ENCODE data around the gene IFNGR2.
"Not testable (repeated sequence)": the region's sequence is repeated elsewhere in the genome, so short reads cannot be mapped to it uniquely, and the experiment has no call there.

Gene IFNGR2

DNA sequence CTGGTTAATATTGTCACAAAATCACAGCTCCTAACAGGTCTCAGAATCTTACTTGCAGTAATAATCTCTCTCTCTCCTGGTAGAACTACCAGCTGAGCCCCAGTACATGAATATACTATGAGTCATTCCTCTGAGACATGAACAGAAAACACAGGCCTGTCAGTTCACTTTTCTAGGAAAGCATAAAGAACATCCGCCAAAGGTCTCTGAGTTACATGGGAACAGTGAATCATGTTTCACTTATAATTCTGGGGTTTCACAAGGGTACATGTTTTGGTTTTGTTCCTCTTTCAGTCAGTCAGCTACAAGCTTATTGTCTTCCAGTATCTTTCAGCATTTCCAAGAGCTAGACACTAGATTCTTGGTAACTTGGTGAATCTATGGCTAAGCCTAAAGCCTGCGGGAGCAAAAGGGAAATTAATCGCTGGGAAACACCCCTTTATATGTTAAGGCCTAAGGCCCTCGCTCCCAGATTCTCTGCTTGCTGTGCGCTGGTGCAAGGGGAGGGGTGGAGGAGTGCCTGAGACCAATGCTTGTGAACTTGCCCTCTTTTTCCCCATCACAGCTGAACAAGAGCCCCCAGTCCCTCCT is 31.7 kb downstream of the IFNGR2 start:
- peak in 1 of 4 experiments; percentile 8 for DNase-seq (ENCODE audit: low read depth in 4 of 4, low spot score in 1 of 4)

DNA sequence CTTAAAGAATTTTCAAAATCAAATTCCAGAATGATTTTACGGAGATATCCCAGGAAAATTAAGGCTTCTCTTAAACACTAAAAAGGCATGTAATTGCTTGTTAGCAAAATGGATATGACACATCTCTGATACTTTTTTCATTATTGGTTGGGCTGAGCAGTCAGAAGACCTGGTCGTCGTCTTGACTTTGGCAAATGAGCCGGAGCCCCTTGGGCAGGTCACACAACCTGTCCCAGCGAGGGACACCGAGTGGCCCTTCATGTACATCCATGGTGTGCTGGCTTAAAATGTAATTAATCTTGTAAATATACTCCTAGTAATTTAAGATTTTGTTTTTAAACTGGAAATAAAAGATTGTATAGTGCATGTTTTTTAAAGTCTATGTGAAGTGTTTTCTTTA is 33.9 kb downstream of the IFNGR2 start:
- DNase-seq (ENCODE audit: low read depth in 4 of 4, low spot score in 1 of 4) = no peak

GRCh38 chr21:33441489-33442477 is 38.6 kb downstream of the IFNGR2 start:
- DNase-seq (ENCODE audit: low read depth in 4 of 4, low spot score in 1 of 4) = no peak

DNA sequence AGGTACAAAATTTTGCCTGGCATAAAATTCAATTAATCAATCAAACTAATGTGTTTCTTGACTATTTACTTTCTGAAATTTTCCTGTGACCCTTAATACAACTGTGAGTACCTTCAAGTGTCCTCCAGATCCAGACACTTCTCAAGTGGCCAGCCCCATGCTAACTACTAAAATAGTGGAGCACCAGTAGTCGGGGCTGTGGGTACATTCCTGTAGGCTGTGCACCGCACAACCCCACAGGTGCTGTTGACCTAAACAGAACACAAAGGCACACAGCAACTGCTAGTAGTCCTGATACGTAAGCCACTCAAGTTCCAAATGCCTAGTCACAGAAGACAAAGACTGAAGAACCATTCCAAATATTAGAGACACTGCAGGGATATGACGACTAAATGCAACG is 40.0 kb downstream of the IFNGR2 start:
- no peak for DNase-seq (ENCODE audit: low read depth in 4 of 4, low spot score in 1 of 4)

DNA sequence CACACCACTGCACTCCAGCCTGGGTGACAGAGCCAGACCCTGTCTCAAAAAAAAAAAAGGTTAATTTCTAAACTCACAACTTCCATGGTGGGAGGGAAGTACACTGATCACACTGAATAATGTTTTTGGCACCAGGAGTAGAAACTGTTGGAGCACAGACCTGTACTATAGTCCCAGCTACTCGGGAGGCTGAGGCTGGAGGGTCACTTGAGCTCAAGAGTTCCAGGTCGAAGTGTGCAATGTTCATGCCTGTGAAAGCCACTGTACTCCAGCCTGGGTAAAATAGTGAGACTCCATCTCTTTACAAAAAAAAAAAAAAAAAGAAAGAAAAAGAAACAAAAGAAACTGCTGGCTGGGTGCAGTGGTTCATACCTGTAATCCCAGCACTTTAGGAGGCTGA is 41.3 kb downstream of the IFNGR2 start:
- DNase-seq (ENCODE audit: low read depth in 4 of 4, low spot score in 1 of 4) = no peak

DNA sequence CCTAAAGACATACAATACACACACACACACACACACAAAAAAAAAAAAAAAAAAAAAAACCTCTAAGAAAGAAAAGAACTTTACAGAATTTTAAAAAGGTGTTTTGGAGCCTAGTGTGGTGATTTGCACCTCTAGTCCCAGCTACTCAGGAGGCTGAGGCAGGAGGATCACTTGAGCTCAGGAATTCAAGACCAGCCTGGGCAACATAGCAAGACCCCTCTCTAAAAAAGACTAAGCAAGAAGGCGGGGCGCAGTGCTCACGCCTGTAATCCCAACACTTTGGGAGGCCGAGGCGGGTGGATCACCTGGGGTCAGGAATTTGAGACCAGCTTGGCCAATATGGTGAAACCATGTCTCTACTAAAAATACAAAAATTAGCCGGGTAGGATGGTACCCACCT is 43.4 kb downstream of the IFNGR2 start:
- not testable (repeated sequence) for DNase-seq (ENCODE audit: low read depth in 4 of 4, low spot score in 1 of 4)

- no peak for DNase-seq (ENCODE audit: low read depth in 4 of 4, low spot score in 1 of 4)
These were observed 46.4 kb downstream of the IFNGR2 start for GRCh38 chr21:33449616-33450015.

GRCh38 chr21:33451634-33452071 is 48.4 kb downstream of the IFNGR2 start:
- no peak for DNase-seq (ENCODE audit: low read depth in 4 of 4, low spot score in 1 of 4)

GRCh38 chr21:33452362-33452761 is 49.1 kb downstream of the IFNGR2 start:
- DNase-seq (ENCODE audit: low read depth in 4 of 4, low spot score in 1 of 4) = no peak

DNA sequence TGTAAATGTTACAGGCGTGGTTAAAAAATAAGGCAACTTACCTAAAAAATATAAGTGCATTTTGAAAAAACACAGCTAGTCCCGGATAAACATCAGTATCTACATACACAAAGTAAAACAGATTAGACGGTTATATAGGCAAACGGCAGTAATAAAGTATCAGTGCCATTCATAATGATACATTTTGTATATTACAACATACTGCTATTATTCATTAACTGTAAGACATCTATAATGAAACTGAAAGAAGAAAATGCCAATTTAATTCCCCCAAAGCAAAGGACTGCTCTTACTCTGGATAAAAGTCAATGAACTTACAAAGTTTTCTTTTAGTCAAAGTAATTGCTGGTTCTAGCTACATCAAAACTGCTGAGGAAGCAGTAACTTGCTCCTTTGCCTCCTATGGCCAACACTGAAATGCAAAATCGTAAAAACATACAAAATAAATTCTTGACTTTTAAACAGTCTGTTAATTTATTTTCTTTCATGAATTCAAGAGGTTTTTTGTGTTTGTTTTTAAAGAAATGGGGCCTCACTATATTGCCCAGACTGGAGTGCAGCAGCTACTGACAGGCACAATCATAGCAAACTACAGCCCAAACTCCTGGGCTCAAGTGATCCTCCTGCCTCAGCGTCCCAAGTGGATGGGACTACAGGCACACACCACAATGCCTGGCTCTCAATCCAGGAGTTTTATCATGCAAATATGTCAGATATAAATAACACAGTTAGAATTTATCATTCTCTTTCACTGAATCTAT is 52.7 kb downstream of the IFNGR2 start:
- DNase-seq (ENCODE audit: low read depth in 4 of 4, low spot score in 1 of 4) = no peak

DNA sequence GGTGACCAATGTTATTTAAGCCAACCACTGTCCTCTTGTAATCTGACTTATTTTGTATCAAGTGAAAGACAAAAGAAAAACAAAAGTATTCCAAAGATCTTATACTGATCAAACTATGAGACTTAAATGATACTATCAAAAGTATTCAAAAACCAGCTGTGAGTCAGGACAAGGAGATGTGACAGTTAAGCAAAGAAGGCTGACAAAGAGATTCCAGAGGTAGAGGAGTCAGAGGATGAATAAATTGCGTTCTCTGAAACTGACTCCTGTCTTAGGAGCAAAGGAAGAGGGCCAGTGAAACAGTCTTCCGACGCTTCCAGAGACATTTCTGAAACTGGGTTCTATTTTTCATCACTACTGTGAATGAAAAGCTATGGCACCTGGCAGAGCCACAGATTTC is 55.6 kb downstream of the IFNGR2 start:
- DNase-seq (ENCODE audit: low read depth in 4 of 4, low spot score in 1 of 4) = no peak

- DNase-seq (ENCODE audit: low read depth in 4 of 4, low spot score in 1 of 4) = no peak
These were observed 58.5 kb downstream of the IFNGR2 start for GRCh38 chr21:33461538-33462250.

GRCh38 chr21:33469183-33469582 is 66.0 kb downstream of the IFNGR2 start:
- not testable (repeated sequence) for DNase-seq (ENCODE audit: low read depth in 4 of 4, low spot score in 1 of 4)

GRCh38 chr21:33470701-33471100 is 67.5 kb downstream of the IFNGR2 start:
- no peak for DNase-seq (ENCODE audit: low read depth in 4 of 4, low spot score in 1 of 4)

DNA sequence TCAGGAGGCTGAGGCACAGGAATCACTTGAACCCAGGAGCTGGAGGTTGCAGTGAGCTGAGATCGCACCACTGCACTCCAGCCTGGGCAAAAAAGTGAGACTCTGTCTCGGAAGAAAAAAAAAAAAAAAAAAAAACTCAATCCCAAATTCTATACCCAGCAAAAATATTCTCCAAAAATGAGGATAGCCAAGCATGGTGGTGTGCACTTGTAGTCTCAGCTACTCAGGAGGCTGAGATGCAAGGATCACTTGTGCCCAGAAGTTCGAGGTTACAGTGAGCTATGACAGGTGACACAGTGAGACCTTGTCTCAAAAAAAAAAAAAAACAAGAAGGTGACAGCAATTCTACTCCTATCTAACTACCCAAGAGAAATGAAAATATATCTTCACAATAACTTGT is 70.1 kb downstream of the IFNGR2 start:
- DNase-seq (ENCODE audit: low read depth in 4 of 4, low spot score in 1 of 4) = no peak

GRCh38 chr21:33477066-33477465 is 73.9 kb downstream of the IFNGR2 start:
- no peak for DNase-seq (ENCODE audit: low read depth in 4 of 4, low spot score in 1 of 4)

GRCh38 chr21:33478182-33478581 is 75.0 kb downstream of the IFNGR2 start:
- no peak for DNase-seq (ENCODE audit: low read depth in 4 of 4, low spot score in 1 of 4)

- peak in 3 of 4 experiments; percentile 4 to 20 (median 5) for DNase-seq (ENCODE audit: low read depth in 4 of 4, low spot score in 1 of 4)
These were observed 75.9 kb downstream of the IFNGR2 start for GRCh38 chr21:33478935-33479678.

- DNase-seq (ENCODE audit: low read depth in 4 of 4, low spot score in 1 of 4) = peak; percentile 92 to 96 (median 96)
These were observed 76.7 kb downstream of the IFNGR2 start, which contains the start of gene TMEM50B for GRCh38 chr21:33479679-33480480. TMEM50B (minus strand) TSS chr21:33479974; CDS start chr21:33468885, 11,089 bp downstream.

All from stimulated activated CD4-positive, alpha-beta T cell treated with anti-CD3 and anti-CD28 coated beads, Interleukin-1b, Interleukin-23, amount 100 ng/mL, for 24 hours (primary cell).